Esophagus squamous epithelium (tissue), 5 donors: Measurements from ENCODE around the gene ADGRB3. TPM values are rescaled to one million over a fixed set of nuclear protein-coding genes. Genes with fewer than 3 reads are reported as not detected.

ENCODE experiments used
- DNase-seq: peaks from one replicate; lab custom pipeline; 2025; lab: John Stamatoyannopoulos, UW
- H3K27ac ChIP-seq, 4 donors: fragments of 200-600 bp; sonication (generic); one replicate each; pipeline ENCODE4 v1.5.1; 2016 to 2019; ENCODE audit warnings: mild to moderate bottlenecking in 1 of 4
- H3K27me3 ChIP-seq, 4 donors: fragments of 200-600 bp; sonication (generic); 1 replicate in 3 of 4; 2 replicates in 1 of 4; pipeline versions ENCODE4 v1.5.1 to v1.6.0; 2017 to 2021; ENCODE audit warnings: antibody characterized with exemption in 1 of 4
- H3K36me3 ChIP-seq, 3 donors: fragments of 200-600 bp; sonication (generic); one replicate each; pipeline ENCODE4 v1.5.1; 2016 to 2019
- H3K4me1 ChIP-seq, 3 donors: fragments of 200-600 bp; sonication (generic); one replicate each; pipeline ENCODE4 v1.5.1; 2017 to 2019
- H3K4me3 ChIP-seq, 4 donors: fragments of 200-600 bp; sonication (generic); 1 replicate in 3 of 4; 2 replicates in 1 of 4; pipeline ENCODE4 v1.5.1; 2016 to 2019; ENCODE audit warnings: mild to moderate bottlenecking in 2 of 4, moderate library complexity in 1 of 4
- H3K9me3 ChIP-seq, 3 donors: fragments of 200-600 bp; sonication (generic); one replicate each; pipeline ENCODE4 v1.5.1; 2016 to 2019
- CTCF ChIP-seq, 6 experiments: fragments of 450-650 bp in 4 of 6; fragments of 200-600 bp in 2 of 6; sonication (generic) in 2 of 6; IDR thresholded peaks; one replicate each; pipeline ENCODE4 v1.5.1; 2016 to 2019; ENCODE audit warnings: antibody characterized with exemption in 6 of 6, mild to moderate bottlenecking in 4 of 6, moderate library complexity in 4 of 6
- POLR2A ChIP-seq, 4 donors: fragments of 450-650 bp; IDR thresholded peaks; one replicate each; pipeline ENCODE4 v1.6.1; 2017; ENCODE audit warnings: antibody characterized with exemption in 4 of 4, mild to moderate bottlenecking in 4 of 4, moderate library complexity in 3 of 4
- WGBS, 2 donors: methylation state at CpG; one replicate each; pipeline ENCODE4 v1.1.5; 2018; 5-methylcytosine and 5-hydroxymethylcytosine counted together
- intact Hi-C: fragments of 100-400 bp; cut with DNase I; formaldehyde crosslinking; loops from one replicate; pipeline ENCODE4 v1.15.0; 2022
- total RNA-seq, 4 donors: library from RNA; depleted of rRNA; stranded (reverse); fragments of >200 nt; gene quantifications; one replicate each; pipeline ENCODE4 v1.1.0, GENCODE V29; 2016
- donor health status: DM: yes; HTN: yes; CAD: no.

ADGRB3 gene
- total RNA-seq, 4 donors from 2014 or later: 0.04 to 1.1 (median 0.32) TPM

- Histone ChIP-seq H3K9me3 (no peaks in the 10 kb centered on the region), H3K27ac (no peak overlapping the region), H3K36me3 (no peaks in the 10 kb centered on the region), H3K4me3 (no peak overlapping the region), H3K4me1 (no peaks in the 10 kb centered on the region), H3K27me3 (no peaks in the 10 kb centered on the region)
- intact Hi-C loops: no loop called here
- DNase-seq: no peak
- TF ChIP-seq POLR2A (IDR thresholded peaks at IDR 0.05): no peak
- TF ChIP-seq CTCF (IDR thresholded peaks at IDR 0.05): no peak
These were observed 69.4 kb downstream of the ADGRB3 start for GRCh38 chr6:68704485-68704884.

GRCh38 chr6:68709091-68709490 is 74.0 kb downstream of the ADGRB3 start:
- no peak overlapping the region for H3K27ac ChIP-seq
- WGBS, 2 donors: 82 to 88% methylated on average over 2 of the region's 2 CpGs
- intact Hi-C loops: no loop called here
- no peaks in the 10 kb centered on the region for H3K4me1 ChIP-seq
- H3K4me3 ChIP-seq: no peak overlapping the region
- TF ChIP-seq CTCF (IDR thresholded peaks at IDR 0.05) (no peak), POLR2A (IDR thresholded peaks at IDR 0.05) (no peak)
- H3K36me3 ChIP-seq: no peaks in the 10 kb centered on the region
- DNase-seq: no peak
- H3K27me3 ChIP-seq: no peaks in the 10 kb centered on the region
- no peaks in the 10 kb centered on the region for H3K9me3 ChIP-seq

- TF ChIP-seq POLR2A (IDR thresholded peaks at IDR 0.05) (no peak), CTCF (IDR thresholded peaks at IDR 0.05) (no peak)
- H3K27ac ChIP-seq: no peak overlapping the region
- no peak for DNase-seq
- no peaks in the 10 kb centered on the region for H3K36me3 ChIP-seq
- intact Hi-C loops: no loop called here
- no peaks in the 10 kb centered on the region for H3K9me3 ChIP-seq
- no peaks in the 10 kb centered on the region for H3K4me1 ChIP-seq
- no peak overlapping the region for H3K4me3 ChIP-seq
- H3K27me3 ChIP-seq: no peaks in the 10 kb centered on the region
These were observed 74.8 kb downstream of the ADGRB3 start for GRCh38 chr6:68709882-68710281.

- TF ChIP-seq POLR2A (IDR thresholded peaks at IDR 0.05): no peak
- TF ChIP-seq CTCF (IDR thresholded peaks at IDR 0.05): no peak
- H3K27ac ChIP-seq: no peak overlapping the region
- no peak for DNase-seq
- intact Hi-C loops: no loop called here
- 51 to 68% methylated on average over 3 of the region's 3 CpGs for WGBS, 2 donors
- H3K4me3 ChIP-seq: no peak overlapping the region
- no peaks in the 10 kb centered on the region for H3K27me3 ChIP-seq
- no peaks in the 10 kb centered on the region for H3K36me3 ChIP-seq
- no peaks in the 10 kb centered on the region for H3K4me1 ChIP-seq
- H3K9me3 ChIP-seq: no peaks in the 10 kb centered on the region
These were observed 75.4 kb downstream of the ADGRB3 start for GRCh38 chr6:68710496-68710895.

- WGBS, 2 donors: 60 to 66% methylated on average over 3 of the region's 3 CpGs
- H3K27me3 ChIP-seq: no peaks in the 10 kb centered on the region
- no peak for TF ChIP-seq POLR2A (IDR thresholded peaks at IDR 0.05)
- TF ChIP-seq CTCF (IDR thresholded peaks at IDR 0.05): no peak
- intact Hi-C loops: no loop called here
- H3K4me3 ChIP-seq: no peak overlapping the region
- H3K4me1 ChIP-seq: no peaks in the 10 kb centered on the region
- H3K27ac ChIP-seq: no peak overlapping the region
- DNase-seq: no peak
- H3K9me3 ChIP-seq: no peaks in the 10 kb centered on the region
- H3K36me3 ChIP-seq: no peaks in the 10 kb centered on the region
These were observed 75.8 kb downstream of the ADGRB3 start for GRCh38 chr6:68710916-68711315.
